Gastroesophageal sphincter (tissue), 3 donors: ENCODE results near the gene NFKB1.

ENCODE experiments used
- CTCF ChIP-seq, 4 experiments: fragments of 200-600 bp in 2 of 4; fragments of 450-650 bp in 2 of 4; sonication (generic) in 1 of 4; IDR thresholded peaks; one replicate each; pipeline ENCODE4 v1.5.1; 2017 to 2019; ENCODE audit warnings: antibody characterized with exemption in 4 of 4, mild to moderate bottlenecking in 2 of 4, moderate library complexity in 2 of 4
- EP300 ChIP-seq: sonication (generic); formaldehyde crosslinking; IDR thresholded peaks from one replicate; pipeline ENCODE4 v1.6.1; 2017; ENCODE audit warnings: antibody characterized with exemption, mild to moderate bottlenecking

DNA sequence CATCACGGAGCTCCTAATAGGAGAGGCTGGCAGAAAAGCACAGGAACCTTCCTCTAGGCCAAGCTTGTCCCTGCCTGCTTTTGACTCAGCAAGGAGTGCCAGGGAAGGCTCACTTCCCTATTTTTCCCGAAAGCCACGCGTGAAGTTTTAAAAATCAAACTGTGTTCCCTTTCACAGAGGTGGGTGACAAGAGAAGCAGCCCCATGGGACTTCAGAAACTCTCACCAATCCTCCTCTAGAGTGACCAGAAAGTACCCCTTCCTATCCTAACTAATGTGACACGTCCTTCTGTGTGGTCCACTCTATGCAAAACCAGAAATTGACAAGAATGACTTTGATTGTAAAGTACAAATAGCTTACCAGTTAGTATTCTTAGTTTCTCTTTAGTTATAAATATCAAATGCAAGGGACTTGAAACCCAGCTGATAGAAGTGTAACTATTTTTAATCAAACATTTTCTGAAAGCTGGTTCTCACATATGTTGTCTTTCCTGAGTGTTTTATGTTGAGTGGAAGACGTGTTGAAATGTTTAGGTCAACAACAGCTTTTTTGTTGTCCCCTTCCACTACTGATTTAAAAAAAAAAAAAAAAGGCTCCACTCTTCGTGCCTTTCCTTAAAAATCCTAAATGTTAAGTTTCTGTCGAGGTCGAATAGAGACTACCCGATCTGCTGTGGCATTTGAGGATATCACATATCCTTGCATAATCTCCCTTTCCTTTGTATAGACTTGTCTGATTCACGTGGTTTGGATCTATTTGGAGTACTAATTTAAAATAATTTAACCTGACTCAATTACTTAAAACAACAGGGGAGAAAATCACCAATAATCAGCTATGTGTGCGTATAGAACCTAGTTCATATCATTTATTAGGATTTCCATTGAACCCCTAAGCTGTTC, 42.1 kb downstream of the NFKB1 start:
- no peak for TF ChIP-seq CTCF (IDR thresholded peaks at IDR 0.05)
- no peak for TF ChIP-seq EP300
